COLO668 (cell line): ENCODE data around the gene SH3PXD2B.

ENCODE experiments used
- DNase-seq: peaks from one replicate; lab custom pipeline; 2025; ENCODE audit not compliant: unreplicated experiment; lab: John Stamatoyannopoulos, UW

The SH3PXD2B gene

DNA sequence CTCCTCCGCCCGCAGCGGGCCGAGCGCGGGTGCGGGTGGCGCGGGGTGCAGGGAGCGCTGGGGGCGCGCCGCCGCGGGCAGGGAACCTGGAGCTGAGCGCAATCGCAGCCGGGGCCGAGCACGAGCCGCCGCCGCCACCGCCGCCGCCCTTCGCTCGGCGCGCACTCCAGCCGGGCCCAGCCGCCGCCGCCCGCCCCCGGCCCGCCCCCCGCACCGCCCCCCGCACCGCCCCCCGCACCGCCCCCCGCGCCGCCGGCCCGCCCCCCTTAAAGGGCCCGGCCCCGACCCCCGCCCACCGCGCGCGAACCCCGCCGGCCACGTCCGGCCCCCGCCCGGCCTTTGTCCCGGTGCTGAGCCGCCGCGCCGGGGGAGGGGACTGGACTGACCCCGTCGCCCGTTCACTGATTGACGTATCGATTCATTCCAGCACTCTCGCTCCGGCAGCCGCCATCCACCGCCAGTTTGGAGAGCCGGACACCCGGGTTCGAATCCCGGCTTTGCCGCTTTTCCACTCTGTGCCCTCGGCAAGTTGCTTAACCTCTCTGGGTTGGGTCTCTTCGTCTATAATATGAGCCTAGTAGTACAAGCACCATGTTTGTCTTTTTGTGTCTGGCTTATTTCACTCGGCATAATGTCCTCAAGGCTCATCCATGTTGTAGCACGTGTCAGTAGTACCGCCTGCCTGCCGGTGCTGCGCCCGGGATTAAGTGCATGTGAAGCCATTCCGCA is at the start of gene SH3PXD2B:
SH3PXD2B (minus strand) TSS at position 168 of the 729 bp plus-strand sequence. CDS start 173 bp downstream, outside the sequence.
- peak; percentile 54 for DNase-seq

GRCh38 chr5:172502969-172503368 is 48.6 kb upstream of the SH3PXD2B start:
- DNase-seq: peak; percentile 4

GRCh38 chr5:172502410-172502809 is 48.1 kb upstream of the SH3PXD2B start:
- DNase-seq: no peak

GRCh38 chr5:172501708-172502320 is 47.5 kb upstream of the SH3PXD2B start:
- DNase-seq: no peak

DNA sequence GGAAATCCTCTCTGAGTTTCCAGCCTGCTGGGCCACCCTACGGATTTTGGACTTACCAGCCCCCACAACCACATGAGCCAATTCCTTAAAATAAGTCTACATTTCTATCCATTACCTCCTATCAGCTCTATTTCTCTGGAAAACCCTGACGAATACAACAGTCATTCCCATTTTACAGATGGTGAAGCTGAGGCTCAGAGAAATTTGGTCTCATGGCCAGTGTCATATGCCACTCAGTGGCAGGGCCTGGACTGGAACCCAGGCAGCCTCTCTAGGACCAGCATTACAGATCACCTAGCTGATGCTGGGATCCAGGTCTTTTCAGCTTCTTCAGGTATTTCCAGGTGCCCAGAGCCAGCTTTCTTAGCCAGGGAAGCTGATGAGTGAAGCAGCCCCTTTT is 45.0 kb upstream of the SH3PXD2B start:
- DNase-seq: no peak

DNA sequence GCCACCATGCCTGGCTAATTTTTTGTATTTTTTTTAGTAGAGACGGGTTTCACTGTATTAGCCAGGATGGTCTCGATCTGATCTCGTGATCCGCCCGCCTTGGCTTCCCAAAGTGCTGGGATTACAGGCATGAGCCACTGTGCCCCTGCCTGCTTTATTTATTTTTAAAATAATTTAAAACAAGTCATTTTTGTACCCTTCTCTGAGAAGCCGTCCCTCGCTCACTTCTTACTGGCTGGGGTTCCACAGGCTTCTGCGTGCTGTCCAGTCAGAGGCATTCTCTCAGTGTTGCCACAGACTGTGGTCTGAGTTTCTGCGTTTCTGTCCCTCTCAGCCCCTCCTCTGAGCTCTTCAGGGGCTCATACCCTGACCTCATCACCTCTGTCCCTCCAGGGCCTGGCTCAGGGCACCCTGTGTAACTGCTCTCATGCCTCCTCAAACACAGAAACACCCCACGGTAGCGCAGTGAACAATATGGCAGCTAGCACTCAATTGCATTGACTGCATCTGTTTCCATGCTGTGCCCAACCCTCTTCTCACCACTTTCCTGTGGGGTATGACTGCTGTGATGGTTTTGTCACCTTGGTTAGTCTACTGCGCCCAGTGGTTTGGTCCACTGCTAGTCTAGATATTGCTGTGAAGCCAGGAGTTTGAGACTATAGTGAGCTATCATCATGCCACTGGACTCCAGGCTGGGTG is 44.3 kb upstream of the SH3PXD2B start:
- no peak for DNase-seq

GRCh38 chr5:172497591-172498255 is 43.4 kb upstream of the SH3PXD2B start:
- DNase-seq: no peak

- DNase-seq: no peak
These were observed 42.5 kb upstream of the SH3PXD2B start for GRCh38 chr5:172496671-172497371.

- no peak for DNase-seq
These were observed 40.5 kb upstream of the SH3PXD2B start for GRCh38 chr5:172494630-172495505.

DNA sequence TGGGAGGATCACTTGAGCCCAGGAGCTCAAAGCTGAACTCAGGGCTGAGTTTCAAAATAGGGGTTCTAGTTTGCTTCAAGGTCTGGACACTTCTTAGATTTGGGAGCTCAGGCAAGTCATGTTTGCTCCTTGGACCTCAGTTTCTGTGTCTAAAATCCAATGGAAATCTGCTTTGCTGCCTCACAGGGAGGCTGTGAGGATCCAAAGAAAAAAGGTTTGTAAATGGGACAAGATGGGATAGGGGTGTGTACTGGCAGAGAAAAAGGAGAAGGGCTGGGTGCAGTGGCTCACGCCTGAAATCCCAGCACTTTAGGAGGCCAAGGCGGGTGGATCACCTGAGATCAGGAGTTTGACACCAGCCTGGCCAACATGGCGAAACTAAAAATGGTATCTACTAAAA is 39.6 kb upstream of the SH3PXD2B start:
- DNase-seq: no peak

DNA sequence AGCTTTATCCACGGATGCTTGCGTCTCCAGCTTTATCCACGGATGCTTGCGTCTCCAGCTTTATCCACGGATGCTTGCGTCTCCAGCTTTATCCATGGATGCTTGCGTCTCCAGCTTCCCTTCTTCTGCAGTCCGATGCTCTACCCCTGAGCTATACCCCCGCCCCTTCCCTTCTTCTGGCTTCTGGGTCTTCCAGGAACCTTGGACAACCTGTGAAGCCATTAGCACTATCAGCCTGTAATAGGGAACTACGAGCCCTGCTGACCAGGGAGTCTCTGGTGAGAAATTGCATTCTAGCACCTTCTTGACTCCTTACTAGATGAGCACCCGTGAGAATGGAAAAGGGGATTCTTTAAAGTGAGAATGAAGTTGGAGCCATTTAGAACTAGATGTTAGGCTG is 39.1 kb upstream of the SH3PXD2B start:
- no peak for DNase-seq

- DNase-seq: no peak
These were observed 38.7 kb upstream of the SH3PXD2B start for GRCh38 chr5:172493002-172493401.

GRCh38 chr5:172492097-172492840 is 37.9 kb upstream of the SH3PXD2B start:
- no peak for DNase-seq

DNA sequence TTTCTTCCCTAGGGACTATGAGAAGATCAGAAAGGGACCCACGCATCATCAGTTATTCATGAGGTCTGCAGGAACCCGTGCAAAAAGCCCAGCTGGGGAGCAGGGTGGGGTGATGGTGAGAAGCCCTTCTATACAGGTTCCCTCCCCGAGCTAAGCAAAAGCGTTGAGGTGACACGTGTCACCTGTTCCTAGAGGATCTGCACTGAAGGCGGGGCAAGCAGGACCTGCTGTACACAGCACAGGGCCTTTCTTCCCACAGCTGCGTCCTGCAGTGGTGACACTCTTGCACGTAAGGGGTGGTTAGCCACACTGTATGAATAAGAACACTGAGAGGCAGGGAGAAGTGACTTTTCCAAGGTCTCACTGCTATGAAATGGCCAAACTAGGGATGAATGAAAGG is 37.2 kb upstream of the SH3PXD2B start:
- DNase-seq: peak; percentile 2

DNA sequence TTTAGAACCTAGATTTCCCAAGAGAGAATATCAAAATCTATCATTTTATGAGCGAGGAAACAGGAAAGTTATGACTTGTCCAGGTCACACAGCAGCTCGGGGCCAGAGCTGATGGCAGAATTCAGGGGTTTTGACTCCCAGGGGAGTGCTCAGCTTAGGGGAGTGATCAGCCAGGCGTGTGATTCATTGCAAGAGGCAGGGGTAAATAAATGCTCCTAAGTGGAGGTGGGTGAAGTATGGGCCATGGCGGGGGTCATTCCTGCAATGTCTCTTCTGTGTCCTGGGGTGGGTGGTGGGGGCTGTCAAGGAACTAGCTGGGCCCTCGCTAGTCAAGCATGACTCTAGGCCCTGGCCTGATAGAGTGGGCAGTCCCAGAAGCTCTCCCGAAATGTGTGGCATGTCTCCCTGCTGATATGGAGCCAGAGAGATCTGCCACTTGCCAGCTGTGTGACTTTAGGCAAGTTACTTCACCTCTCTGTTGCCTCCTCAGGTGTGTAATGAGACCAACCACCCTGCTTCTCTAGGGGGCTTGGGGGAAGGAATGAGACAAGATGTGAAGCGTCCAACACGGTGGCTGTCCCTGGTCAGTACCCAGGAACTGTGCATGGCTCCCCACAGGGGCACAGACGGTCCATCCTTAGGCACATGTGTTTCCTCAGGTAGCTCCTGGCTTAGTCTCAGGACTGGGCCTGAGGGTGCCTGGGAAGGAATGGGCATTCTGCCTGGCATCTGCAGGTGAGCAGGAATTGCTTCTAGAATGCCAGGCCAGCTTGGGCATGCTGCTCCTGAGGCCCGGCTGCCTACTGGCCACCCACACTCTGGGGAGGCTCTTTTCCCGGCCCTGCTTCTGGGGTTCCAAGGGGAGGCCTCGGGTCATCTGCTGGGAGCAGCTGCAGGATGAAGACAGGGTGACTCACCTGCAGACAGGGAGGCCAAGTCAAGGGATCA is 36.5 kb upstream of the SH3PXD2B start:
- DNase-seq: no peak

DNA sequence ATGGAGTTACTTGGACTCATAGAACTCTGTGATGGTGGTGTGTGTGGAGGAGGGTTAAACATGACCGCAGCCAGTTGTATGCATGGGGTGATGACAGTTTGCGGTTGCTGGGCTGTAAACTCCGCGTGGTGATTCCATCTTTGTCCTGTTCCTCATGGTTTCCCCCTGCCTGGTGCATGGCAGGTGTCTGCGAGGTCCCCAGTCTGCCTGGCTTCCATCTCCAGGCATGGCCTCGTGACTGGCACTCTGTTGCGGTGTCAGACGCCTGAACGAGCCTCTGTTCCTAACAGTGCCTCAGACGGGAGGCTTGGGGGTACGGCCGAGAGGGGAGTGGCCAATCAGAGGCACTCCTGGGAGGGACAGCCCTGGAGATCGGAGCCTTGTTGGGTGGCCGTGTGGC is 33.9 kb upstream of the SH3PXD2B start:
- no peak for DNase-seq

DNA sequence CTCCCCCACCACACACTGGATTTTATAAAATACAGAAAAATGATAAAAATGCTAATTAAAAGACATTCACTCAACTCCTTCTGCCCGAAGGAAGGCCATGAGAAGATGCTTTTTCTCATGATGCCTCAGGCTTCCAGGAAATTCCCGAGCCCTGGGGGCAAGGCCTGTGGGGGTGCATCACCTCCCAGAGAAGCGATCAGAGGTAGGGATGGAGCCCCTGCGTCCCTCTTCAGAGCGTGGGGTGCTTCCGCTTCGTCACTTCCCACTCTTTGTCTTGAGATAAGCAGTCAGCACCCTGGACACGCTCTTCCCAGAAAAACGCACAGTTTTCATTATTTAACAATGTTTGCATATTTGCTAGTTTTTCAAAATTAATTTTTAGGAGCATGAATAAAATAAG is 33.3 kb upstream of the SH3PXD2B start:
- no peak for DNase-seq

DNA sequence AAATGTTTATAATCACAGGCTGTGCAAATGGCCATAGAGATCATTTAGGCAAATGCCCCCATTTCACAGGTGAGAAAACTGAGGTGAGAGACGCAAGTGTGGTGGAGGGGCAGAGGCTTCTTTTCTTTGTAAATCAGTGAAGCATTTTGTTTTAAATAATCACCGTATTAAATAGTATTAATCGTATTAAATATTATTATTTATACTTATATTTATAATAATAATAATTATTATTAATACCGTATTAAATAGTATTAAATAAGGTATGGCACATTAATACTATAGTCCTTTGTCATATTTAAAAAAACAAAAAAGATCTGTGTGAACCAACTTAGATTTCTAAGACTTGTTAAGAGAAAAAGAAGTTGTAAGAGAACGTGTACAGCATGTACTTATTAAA is 32.6 kb upstream of the SH3PXD2B start:
- DNase-seq: no peak
